Measurements from ENCODE around the gene ATP6V1G2. TPM values are rescaled to one million over a fixed set of nuclear protein-coding genes. Genes with fewer than 3 reads are reported as not detected.
A peak's percentile ranks its signal among the peaks of the same experiment; 100 is the strongest.

The ATP6V1G2 gene
- total RNA-seq, 1 donor from 2014 or later = 0.67 TPM

DNA sequence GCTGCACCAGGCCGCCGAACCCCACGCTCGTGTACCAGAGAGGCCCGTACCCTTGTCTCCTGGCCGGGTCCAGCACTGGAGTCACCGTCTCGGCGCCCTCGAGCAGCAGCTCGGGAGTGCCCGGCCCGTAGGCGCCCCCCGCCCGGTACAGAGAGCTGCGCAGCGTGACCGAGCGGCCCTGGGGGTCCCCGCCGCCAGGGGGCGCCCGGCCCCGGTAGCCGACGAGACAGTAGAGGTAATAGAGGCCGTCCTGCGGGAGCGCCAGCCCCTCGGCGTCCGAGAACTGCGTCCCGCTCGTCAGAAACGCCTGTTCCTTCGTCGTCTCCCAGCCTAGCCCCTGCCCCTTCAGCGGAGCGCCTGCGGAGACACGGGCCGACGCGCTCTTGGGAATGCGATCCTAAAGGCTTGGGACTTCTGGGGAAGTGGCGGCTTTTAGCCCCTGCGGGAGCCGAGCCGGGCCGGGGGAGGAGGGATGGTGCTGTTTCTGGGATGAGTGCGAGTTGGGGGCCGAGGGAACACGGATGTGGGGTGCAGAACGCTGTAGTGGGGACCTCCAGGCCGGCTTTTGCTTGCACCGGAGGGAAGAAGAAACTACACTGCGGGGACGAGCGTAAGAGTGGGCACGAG, 34.5 kb upstream of the ATP6V1G2 start:
- peak overlapping the region; percentile 85 for H3K4me3 ChIP-seq (ENCODE audit: low read depth, low read length)
- DNase-seq (ENCODE audit: low read depth) = no peak
- TF ChIP-seq, protein P1, sequence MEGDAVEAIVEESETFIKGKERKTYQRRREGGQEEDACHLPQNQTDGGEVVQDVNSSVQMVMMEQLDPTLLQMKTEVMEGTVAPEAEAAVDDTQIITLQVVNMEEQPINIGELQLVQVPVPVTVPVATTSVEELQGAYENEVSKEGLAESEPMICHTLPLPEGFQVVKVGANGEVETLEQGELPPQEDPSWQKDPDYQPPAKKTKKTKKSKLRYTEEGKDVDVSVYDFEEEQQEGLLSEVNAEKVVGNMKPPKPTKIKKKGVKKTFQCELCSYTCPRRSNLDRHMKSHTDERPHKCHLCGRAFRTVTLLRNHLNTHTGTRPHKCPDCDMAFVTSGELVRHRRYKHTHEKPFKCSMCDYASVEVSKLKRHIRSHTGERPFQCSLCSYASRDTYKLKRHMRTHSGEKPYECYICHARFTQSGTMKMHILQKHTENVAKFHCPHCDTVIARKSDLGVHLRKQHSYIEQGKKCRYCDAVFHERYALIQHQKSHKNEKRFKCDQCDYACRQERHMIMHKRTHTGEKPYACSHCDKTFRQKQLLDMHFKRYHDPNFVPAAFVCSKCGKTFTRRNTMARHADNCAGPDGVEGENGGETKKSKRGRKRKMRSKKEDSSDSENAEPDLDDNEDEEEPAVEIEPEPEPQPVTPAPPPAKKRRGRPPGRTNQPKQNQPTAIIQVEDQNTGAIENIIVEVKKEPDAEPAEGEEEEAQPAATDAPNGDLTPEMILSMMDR (IDR thresholded peaks at IDR 0.05; ENCODE audit: insufficient read depth, low read length, poor library complexity, severe bottlenecking) = peak; percentile 71
- H3K27me3 ChIP-seq (ENCODE audit: control insufficient read depth, insufficient read depth, low read length) = no peaks in the 10 kb centered on the region
- H3K36me3 ChIP-seq (ENCODE audit: control insufficient read depth, insufficient read depth, low read length) = no peaks in the 10 kb centered on the region

DNA sequence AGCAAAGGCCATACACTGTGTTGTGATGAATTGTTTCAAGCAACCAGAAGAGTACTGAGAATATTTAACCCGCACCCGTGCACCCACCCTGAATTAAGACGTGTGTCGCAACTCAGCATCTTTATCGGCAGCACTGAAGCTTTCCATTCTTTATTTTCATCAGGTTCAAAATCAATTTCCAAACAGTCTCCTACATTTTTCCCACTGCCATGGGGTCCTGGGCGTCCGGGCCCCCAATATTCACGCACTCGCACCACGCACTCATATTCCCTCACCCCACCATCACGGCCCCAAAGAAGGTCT, 34.0 kb upstream of the ATP6V1G2 start:
- TF ChIP-seq, protein P1 (IDR thresholded peaks at IDR 0.05; ENCODE audit: insufficient read depth, low read length, poor library complexity, severe bottlenecking) = no peak
- Histone ChIP-seq H3K27me3 (ENCODE audit: control insufficient read depth, insufficient read depth, low read length) (no peaks in the 10 kb centered on the region), H3K4me3 (ENCODE audit: low read depth, low read length) (peak overlapping the region; percentile 85), H3K36me3 (ENCODE audit: control insufficient read depth, insufficient read depth, low read length) (no peaks in the 10 kb centered on the region)
- no peak for DNase-seq (ENCODE audit: low read depth)

DNA sequence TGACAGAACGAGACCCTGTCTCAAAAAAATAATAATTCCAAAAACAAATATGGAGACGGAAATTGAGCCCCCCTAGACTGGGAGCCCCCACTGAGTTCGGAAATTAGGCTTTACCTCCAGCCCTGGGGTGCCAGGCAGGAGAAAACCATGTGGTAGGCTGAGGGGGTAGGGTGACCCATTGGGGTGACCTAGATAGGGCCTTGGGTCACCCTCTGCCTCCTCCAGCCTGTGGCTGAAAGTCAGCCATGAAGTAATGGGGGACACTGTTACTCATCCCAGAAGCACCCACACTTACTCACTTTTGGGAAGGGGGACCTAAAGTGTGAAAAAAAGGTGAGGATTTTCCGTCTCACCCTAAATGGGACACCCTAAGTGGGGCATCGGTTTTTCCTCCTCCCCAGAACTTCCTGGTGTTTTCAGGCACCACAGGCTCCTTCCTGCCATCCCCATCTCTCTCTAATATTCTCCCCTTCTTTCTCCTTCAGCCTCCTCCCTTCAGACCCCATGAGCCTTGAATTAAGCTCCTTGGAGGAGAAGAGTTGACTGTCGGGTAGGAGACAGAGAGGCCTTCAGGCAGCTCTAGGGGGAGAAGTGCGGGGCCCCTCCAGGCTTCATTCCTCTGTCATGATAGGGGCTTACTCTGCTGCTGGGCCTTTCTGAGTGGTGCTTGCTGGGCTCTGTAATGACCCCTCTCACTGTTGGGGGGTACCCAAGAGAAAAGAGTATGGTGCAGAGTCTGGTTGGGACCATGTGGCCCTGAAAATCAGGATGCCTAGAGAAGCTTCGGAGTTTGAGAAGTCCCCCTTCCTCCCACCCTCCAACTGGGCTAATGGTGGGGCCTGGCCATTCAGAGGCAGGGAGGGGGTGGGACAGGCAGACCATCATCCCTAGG, 33.4 kb upstream of the ATP6V1G2 start:
- TF ChIP-seq, protein P1 (IDR thresholded peaks at IDR 0.05; ENCODE audit: insufficient read depth, low read length, poor library complexity, severe bottlenecking) = no peak

DNA sequence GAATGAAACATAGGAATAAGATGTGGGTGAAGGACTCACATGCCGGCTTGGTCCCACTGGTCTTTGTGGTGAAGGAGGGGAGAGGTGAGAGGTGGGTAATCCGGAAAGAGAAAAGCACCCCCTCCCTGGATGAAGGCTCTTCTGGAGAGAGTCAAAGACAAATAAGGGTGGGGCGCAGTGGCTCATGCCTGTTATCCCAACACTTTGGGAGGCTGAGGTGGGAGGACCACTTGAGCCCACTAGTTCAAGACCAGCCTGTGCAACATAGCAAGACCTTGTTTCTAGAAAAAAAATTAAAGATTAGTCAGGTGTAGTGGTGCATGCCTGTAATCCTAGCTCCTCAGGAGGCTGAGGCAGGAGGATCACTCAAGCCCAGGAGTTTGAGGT, 32.7 kb upstream of the ATP6V1G2 start:
- no peak overlapping the region for H3K4me3 ChIP-seq (ENCODE audit: low read depth, low read length)
- TF ChIP-seq, protein P1 (IDR thresholded peaks at IDR 0.05; ENCODE audit: insufficient read depth, low read length, poor library complexity, severe bottlenecking) = no peak
- H3K36me3 ChIP-seq (ENCODE audit: control insufficient read depth, insufficient read depth, low read length) = no peaks in the 10 kb centered on the region
- no peaks in the 10 kb centered on the region for H3K27me3 ChIP-seq (ENCODE audit: control insufficient read depth, insufficient read depth, low read length)
- no peak for DNase-seq (ENCODE audit: low read depth)

More for the DNA sequence above, 33.4 kb upstream of the ATP6V1G2 start:
- H3K36me3 ChIP-seq (ENCODE audit: control insufficient read depth, insufficient read depth, low read length) = no peaks in the 10 kb centered on the region
- H3K4me3 ChIP-seq (ENCODE audit: low read depth, low read length) = no peak overlapping the region
- no peak for DNase-seq (ENCODE audit: low read depth)
- H3K27me3 ChIP-seq (ENCODE audit: control insufficient read depth, insufficient read depth, low read length) = no peaks in the 10 kb centered on the region

DNA sequence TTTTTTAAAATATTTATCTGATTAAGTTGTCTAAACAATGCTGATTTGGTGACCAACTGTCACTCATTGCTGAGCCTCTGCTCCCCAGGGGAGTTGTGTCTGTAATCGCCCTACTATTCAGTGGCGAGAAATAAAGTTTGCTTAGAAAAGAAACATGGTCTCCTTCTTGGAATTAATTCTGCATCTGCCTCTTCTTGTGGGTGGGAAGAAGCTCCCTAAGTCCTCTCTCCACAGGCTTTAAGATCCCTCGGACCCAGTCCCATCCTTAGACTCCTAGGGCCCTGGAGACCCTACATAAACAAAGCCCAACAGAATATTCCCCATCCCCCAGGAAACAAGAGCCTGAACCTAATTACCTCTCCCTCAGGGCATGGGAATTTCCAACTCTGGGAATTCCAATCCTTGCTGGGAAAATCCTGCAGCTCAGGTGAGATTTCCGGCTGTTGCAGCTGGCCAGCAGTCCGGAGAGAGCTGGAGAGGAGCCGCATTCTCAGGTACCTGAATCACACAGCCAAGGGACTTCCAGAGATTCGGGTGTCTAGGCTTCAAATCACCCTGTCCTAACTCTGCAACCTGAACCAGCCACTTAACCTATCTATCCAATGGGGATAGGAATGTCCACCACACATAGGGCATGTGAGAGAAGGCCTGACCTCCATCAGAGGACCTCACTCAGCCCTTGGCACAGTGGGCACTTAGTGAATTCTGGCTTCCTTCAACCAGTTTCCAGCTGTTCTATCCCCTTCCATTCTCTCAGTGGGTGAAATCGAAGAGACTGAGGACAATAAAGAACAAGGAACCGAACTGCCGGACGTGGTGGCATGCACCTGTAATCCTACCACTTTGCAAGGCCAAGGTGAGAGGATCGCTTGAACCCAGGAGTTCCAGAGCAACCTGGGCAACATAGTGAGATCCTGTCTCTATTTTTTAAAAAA, 32.0 kb upstream of the ATP6V1G2 start:
- Histone ChIP-seq H3K36me3 (ENCODE audit: control insufficient read depth, insufficient read depth, low read length) (no peaks in the 10 kb centered on the region), H3K27me3 (ENCODE audit: control insufficient read depth, insufficient read depth, low read length) (no peaks in the 10 kb centered on the region), H3K4me3 (ENCODE audit: low read depth, low read length) (no peak overlapping the region)
- peak; percentile 67 for DNase-seq (ENCODE audit: low read depth)
- TF ChIP-seq, protein P1 (IDR thresholded peaks at IDR 0.05; ENCODE audit: insufficient read depth, low read length, poor library complexity, severe bottlenecking) = no peak

All from kidney epithelial cell (primary cell).